K562 (cell line): ENCODE data around the gene PIK3CB. TPM values are rescaled to one million over a fixed set of nuclear protein-coding genes. Genes with fewer than 3 reads are reported as not detected.

ENCODE experiments used
- ELF4 ChIP-seq: fragments of 450-650 bp; formaldehyde crosslinking; IDR thresholded peaks from 2 replicates; pipeline ENCODE4 v1.4.0; 2022; ENCODE audit warnings: missing genetic modification characterization
- FOXK2 ChIP-seq, 2 experiments: fragments of 450-650 bp; IDR thresholded peaks in 1 of 2; conservative IDR thresholded peaks in 1 of 2; 2 replicates each; pipeline ENCODE4 v1.6.1; 2016; ENCODE audit warnings: low read depth in 2 of 2, mild to moderate bottlenecking in 1 of 2
- GATAD2A ChIP-seq: fragments of 450-650 bp; IDR thresholded peaks from 2 replicates; pipeline ENCODE4 v1.6.1; 2017
- HDAC2 ChIP-seq: fragments of 450-650 bp; IDR thresholded peaks from 2 replicates; pipeline ENCODE4 v1.6.1; 2016; ENCODE audit warnings: mild to moderate bottlenecking
- HIVEP1 ChIP-seq: fragments of 250-450 bp; sonication (Bioruptor Pico); IDR thresholded peaks from 2 replicates; pipeline ENCODE4 v1.4.0; 2020; ENCODE audit warnings: mild to moderate bottlenecking
- MAZ ChIP-seq, 2 experiments: fragments of 450-650 bp in 1 of 2; sonication (generic) in 1 of 2; formaldehyde crosslinking; IDR thresholded peaks in 1 of 2; conservative IDR thresholded peaks in 1 of 2; 2 replicates each; pipeline versions ENCODE4 v1.4.0 to v1.5.0; 2020; ENCODE audit warnings: mild to moderate bottlenecking in 1 of 2, missing genetic modification reagents in 1 of 2
- MYNN ChIP-seq, 2 experiments: sonication (generic); formaldehyde crosslinking in 1 of 2; IDR thresholded peaks; 2 replicates each; pipeline versions ENCODE4 v1.5.0 to v1.6.1; 2016 to 2020; ENCODE audit warnings: antibody characterized with exemption in 1 of 2, missing genetic modification reagents in 1 of 2
- NFRKB ChIP-seq: fragments of 450-650 bp; IDR thresholded peaks from 2 replicates; pipeline ENCODE4 v1.6.1; 2016; ENCODE audit warnings: low read depth
- SP2 ChIP-seq: IDR thresholded peaks from 2 replicates; pipeline ENCODE4 v1.6.1; 2011; ENCODE audit warnings: mild to moderate bottlenecking, low read depth, low read length, moderate library complexity; ENCODE audit not compliant: poor library complexity, severe bottlenecking; ENCODE audit errors: extremely low read depth
- TAL1 ChIP-seq: fragments of 450-650 bp; IDR thresholded peaks from 2 replicates; pipeline ENCODE4 v1.6.1; 2016; ENCODE audit warnings: mild to moderate bottlenecking
- YY1 ChIP-seq, 3 experiments: IDR thresholded peaks; 2 replicates each; pipeline ENCODE4 v1.6.1; 2011; ENCODE audit warnings: low read length in 2 of 3, mild to moderate bottlenecking in 2 of 3, moderate library complexity in 2 of 3, borderline replicate concordance in 1 of 3, control low read depth in 1 of 3, low read depth in 1 of 3; ENCODE audit not compliant: insufficient read depth in 3 of 3, insufficient replicate concordance in 2 of 3, control insufficient read depth in 1 of 3, insufficient read length in 1 of 3; ENCODE audit errors: extremely low read depth in 1 of 3
- ZNF217 ChIP-seq: sonication (generic); formaldehyde crosslinking; IDR thresholded peaks from 2 replicates; pipeline ENCODE4 v1.8.0; 2022; ENCODE audit warnings: mild to moderate bottlenecking, missing genetic modification reagents
- ZZZ3 ChIP-seq: fragments of 450-650 bp; IDR thresholded peaks from 2 replicates; pipeline ENCODE4 v1.6.1; 2016; ENCODE audit warnings: antibody characterized with exemption, mild to moderate bottlenecking, moderate library complexity
- polyA plus RNA-seq, 8 experiments: library from polyadenylated mRNA; depleted of rRNA in 4 of 8; stranded (reverse) in 5 of 8; unstranded in 3 of 8; fragments of >200 nt; fragmentation: Nextera tagmentation in 2 of 8; fragmentation: Illumina TruSeq in 1 of 8; extraction: Ambion mirVana in 2 of 8; extraction: Trizol in 1 of 8; gene quantifications; 2 replicates each; pipeline versions ENCODE4 v1.2.1 to v1.2.3, GENCODE V29; 2011 to 2014; ENCODE audit warnings: inconsistent platforms in 1 of 8, missing spikeins in 1 of 8
- total RNA-seq, 7 experiments: library from RNA; depleted of rRNA in 6 of 7; stranded (reverse); fragments of >200 nt in 6 of 7; fragmentation: Illumina TruSeq in 2 of 7; extraction: Trizol in 2 of 7; gene quantifications; 2 replicates each; pipeline versions ENCODE4 v1.2.1 to v1.2.3, GENCODE V29; 2011 to 2021; ENCODE audit warnings: low replicate concordance in 1 of 7
- TF ChIP-seq, protein P1 (sequence below): fragments of 250-450 bp; sonication (Bioruptor Pico); IDR thresholded peaks from 2 replicates; pipeline ENCODE4 v1.4.0; 2020; ENCODE audit warnings: mild to moderate bottlenecking
- TF ChIP-seq, protein P2 (sequence below): sonication (generic); formaldehyde crosslinking; IDR thresholded peaks from 2 replicates; pipeline ENCODE4 v1.8.1; 2023; ENCODE audit warnings: missing genetic modification reagents, mild to moderate bottlenecking, borderline replicate concordance
- TF ChIP-seq, protein P3 (sequence below): fragments of 250-450 bp; sonication (Bioruptor Pico); IDR thresholded peaks from 2 replicates; pipeline ENCODE4 v1.5.0; 2021

PIK3CB gene
- total and polyA plus RNA-seq, 9 of the 15 experiments (the other 6 are each of a cell fraction or from before 2014, with no cell fraction given) = 15.3 to 62.6 (median 28.3) TPM

DNA sequence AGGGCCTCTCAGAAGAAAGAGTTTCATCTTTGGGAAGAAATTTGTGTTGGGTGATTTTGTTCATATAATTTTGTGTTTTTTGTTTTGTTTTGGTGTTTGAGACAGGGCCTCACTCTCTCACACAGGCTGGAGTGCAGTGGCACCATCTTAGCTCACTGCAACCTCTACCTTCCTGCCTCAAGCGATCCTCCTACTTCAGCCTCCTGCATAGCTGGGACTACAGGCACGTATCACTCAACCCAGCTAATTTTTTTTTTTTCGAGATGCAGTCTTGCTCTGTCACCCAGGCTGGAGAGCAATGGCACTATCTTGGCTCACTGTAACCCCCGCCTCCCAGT lies 29.0 kb upstream of the PIK3CB start (continued):
- TF ChIP-seq, protein P1, sequence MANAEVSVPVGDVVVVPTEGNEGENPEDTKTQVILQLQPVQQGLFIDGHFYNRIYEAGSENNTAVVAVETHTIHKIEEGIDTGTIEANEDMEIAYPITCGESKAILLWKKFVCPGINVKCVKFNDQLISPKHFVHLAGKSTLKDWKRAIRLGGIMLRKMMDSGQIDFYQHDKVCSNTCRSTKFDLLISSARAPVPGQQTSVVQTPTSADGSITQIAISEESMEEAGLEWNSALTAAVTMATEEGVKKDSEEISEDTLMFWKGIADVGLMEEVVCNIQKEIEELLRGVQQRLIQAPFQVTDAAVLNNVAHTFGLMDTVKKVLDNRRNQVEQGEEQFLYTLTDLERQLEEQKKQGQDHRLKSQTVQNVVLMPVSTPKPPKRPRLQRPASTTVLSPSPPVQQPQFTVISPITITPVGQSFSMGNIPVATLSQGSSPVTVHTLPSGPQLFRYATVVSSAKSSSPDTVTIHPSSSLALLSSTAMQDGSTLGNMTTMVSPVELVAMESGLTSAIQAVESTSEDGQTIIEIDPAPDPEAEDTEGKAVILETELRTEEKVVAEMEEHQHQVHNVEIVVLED = no peak
- peak; percentile 19; the same call in 1 of the 2 replicates for TF ChIP-seq ELF4
- no peak for TF ChIP-seq NFRKB
- TF ChIP-seq MAZ (CRISPR knock-in tag; conservative IDR thresholded peaks at IDR 0.05 in 1 of 2, IDR thresholded peaks at IDR 0.05 in 1 of 2) = no peak; a peak in 1 of 4 replicates
- TF ChIP-seq TAL1 = no peak
- TF ChIP-seq, protein P2, sequence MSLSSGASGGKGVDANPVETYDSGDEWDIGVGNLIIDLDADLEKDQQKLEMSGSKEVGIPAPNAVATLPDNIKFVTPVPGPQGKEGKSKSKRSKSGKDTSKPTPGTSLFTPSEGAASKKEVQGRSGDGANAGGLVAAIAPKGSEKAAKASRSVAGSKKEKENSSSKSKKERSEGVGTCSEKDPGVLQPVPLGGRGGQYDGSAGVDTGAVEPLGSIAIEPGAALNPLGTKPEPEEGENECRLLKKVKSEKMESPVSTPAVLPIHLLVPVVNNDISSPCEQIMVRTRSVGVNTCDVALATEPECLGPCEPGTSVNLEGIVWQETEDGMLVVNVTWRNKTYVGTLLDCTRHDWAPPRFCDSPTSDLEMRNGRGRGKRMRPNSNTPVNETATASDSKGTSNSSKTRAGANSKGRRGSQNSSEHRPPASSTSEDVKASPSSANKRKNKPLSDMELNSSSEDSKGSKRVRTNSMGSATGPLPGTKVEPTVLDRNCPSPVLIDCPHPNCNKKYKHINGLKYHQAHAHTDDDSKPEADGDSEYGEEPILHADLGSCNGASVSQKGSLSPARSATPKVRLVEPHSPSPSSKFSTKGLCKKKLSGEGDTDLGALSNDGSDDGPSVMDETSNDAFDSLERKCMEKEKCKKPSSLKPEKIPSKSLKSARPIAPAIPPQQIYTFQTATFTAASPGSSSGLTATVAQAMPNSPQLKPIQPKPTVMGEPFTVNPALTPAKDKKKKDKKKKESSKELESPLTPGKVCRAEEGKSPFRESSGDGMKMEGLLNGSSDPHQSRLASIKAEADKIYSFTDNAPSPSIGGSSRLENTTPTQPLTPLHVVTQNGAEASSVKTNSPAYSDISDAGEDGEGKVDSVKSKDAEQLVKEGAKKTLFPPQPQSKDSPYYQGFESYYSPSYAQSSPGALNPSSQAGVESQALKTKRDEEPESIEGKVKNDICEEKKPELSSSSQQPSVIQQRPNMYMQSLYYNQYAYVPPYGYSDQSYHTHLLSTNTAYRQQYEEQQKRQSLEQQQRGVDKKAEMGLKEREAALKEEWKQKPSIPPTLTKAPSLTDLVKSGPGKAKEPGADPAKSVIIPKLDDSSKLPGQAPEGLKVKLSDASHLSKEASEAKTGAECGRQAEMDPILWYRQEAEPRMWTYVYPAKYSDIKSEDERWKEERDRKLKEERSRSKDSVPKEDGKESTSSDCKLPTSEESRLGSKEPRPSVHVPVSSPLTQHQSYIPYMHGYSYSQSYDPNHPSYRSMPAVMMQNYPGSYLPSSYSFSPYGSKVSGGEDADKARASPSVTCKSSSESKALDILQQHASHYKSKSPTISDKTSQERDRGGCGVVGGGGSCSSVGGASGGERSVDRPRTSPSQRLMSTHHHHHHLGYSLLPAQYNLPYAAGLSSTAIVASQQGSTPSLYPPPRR = no peak
- no peak for TF ChIP-seq ZNF217 (CRISPR knock-in tag)
- no peak for TF ChIP-seq MYNN (IDR thresholded peaks at IDR 0.05)
- no peak for TF ChIP-seq MYNN (CRISPR knock-in tag; IDR thresholded peaks at IDR 0.05)
- 0 out of 4 replicates have a peak, but pooled peaks of 1 of the 2 experiments have one; percentile 2 for TF ChIP-seq FOXK2 (conservative IDR thresholded peaks at IDR 0.05 in 1 of 2, IDR thresholded peaks at IDR 0.05 in 1 of 2; ENCODE audit: low read depth in 2 of 2)
- TF ChIP-seq SP2 = no peak
- TF ChIP-seq GATAD2A = no peak
- TF ChIP-seq YY1 (IDR thresholded peaks at IDR 0.05; ENCODE audit: borderline replicate concordance in 1 of 3, control insufficient read depth in 1 of 3, extremely low read depth in 1 of 3, insufficient read depth in 3 of 3, insufficient read length in 1 of 3, insufficient replicate concordance in 2 of 3, low read depth in 1 of 3, low read length in 2 of 3) = peak in 1 of 3 experiments; percentile 28
- TF ChIP-seq ZZZ3 = no peak
- TF ChIP-seq, protein P3, sequence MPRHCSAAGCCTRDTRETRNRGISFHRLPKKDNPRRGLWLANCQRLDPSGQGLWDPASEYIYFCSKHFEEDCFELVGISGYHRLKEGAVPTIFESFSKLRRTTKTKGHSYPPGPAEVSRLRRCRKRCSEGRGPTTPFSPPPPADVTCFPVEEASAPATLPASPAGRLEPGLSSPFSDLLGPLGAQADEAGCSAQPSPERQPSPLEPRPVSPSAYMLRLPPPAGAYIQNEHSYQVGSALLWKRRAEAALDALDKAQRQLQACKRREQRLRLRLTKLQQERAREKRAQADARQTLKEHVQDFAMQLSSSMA = no peak
- TF ChIP-seq HIVEP1 (CRISPR knock-in tag) = no peak
- TF ChIP-seq HDAC2 = no peak
